Activated T-helper 1 cell treated with Interleukin-2 at 50 U/mL for 16 hours (primary cell): Measurements from ENCODE around the gene SLC6A5.

Experiments
- DNase-seq: peaks from one replicate; pipeline ENCODE4 v3.0.0-alpha.2; 2020; ENCODE audit warnings: low read depth

Gene SLC6A5

GRCh38 chr11:20621679-20622078 is 22.3 kb downstream of the SLC6A5 start:
- no peak for DNase-seq

GRCh38 chr11:20623252-20623651 is 23.8 kb downstream of the SLC6A5 start:
- DNase-seq: no peak

GRCh38 chr11:20626279-20626678 is 26.9 kb downstream of the SLC6A5 start:
- no peak for DNase-seq

- no peak for DNase-seq
Measured at GRCh38 chr11:20627026-20627425, 27.6 kb downstream of the SLC6A5 start.

GRCh38 chr11:20627701-20628100 is 28.3 kb downstream of the SLC6A5 start:
- no peak for DNase-seq

- no peak for DNase-seq
Measured at GRCh38 chr11:20631519-20632168, 32.2 kb downstream of the SLC6A5 start.

GRCh38 chr11:20632169-20632532 is 32.7 kb downstream of the SLC6A5 start:
- DNase-seq: no peak

- DNase-seq: no peak
Measured at GRCh38 chr11:20634044-20634443, 34.6 kb downstream of the SLC6A5 start.

GRCh38 chr11:20634781-20635180 is 35.4 kb downstream of the SLC6A5 start:
- no peak for DNase-seq

GRCh38 chr11:20638074-20638473 is 38.7 kb downstream of the SLC6A5 start:
- no peak for DNase-seq

- DNase-seq: no peak
Measured at GRCh38 chr11:20639688-20640087, 40.3 kb downstream of the SLC6A5 start.

GRCh38 chr11:20640401-20640800 is 41.0 kb downstream of the SLC6A5 start:
- DNase-seq: no peak

GRCh38 chr11:20644360-20644759 is 45.0 kb downstream of the SLC6A5 start:
- DNase-seq: no peak

- DNase-seq: no peak
Measured at GRCh38 chr11:20647976-20648565, 48.7 kb downstream of the SLC6A5 start.

- DNase-seq: no peak
Measured at GRCh38 chr11:20652150-20652806, 52.9 kb downstream of the SLC6A5 start.

- DNase-seq: no peak
Measured at GRCh38 chr11:20654038-20654437, 54.6 kb downstream of the SLC6A5 start.

GRCh38 chr11:20656901-20657300 is 57.5 kb downstream of the SLC6A5 start:
- DNase-seq: no peak

GRCh38 chr11:20658135-20658534 is 58.7 kb downstream of the SLC6A5 start:
- DNase-seq: no peak

GRCh38 chr11:20661445-20661844 is 62.0 kb downstream of the SLC6A5 start:
- no peak for DNase-seq

GRCh38 chr11:20661850-20662249 is 62.4 kb downstream of the SLC6A5 start:
- DNase-seq: no peak

GRCh38 chr11:20668131-20668809 is 68.9 kb downstream of the SLC6A5 start:
- DNase-seq: no peak

GRCh38 chr11:20668844-20669819 is 69.7 kb downstream of the SLC6A5 start, which contains the start of gene NELL1:
TSS of gene NELL1 (plus strand) at chr11:20669586.
- no peak for DNase-seq
